ENCODE results near the gene GGTLC2.

DNA sequence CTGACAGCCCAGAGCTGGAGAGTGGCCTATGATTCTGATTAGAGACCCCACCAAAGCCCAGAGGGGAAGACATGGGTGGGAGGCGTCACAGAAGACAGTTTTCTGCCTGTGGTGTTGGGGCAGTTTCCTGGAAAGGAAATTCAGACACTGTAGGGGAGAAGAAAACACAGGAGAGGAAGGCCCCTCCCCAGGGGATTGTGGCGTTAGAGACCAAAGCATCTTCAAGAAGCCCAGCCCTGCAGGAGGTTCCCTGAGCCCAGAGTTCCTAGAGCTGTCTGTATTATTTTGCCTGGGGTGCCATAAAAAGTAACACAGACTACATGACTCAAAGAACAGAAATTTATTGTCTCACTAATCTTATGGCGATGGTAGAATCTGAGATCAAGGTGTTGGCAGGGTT lies 45.2 kb upstream of the GGTLC2 start:
- no peak for TF ChIP-seq CTCF (conservative IDR thresholded peaks at IDR 0.05; ENCODE audit: low read depth, low read length)
- TF ChIP-seq EZH2 (IDR thresholded peaks at IDR 0.05; ENCODE audit: borderline replicate concordance, low read depth, low read length, poor library complexity, severe bottlenecking): no peak

Measured in A673 (cell line).